Osteocyte (in vitro differentiated cells): Measurements from ENCODE around the gene GLCE. TPM values are rescaled to one million over a fixed set of nuclear protein-coding genes. Genes with fewer than 3 reads are reported as not detected.

Source experiments
- DNase-seq: peaks from one replicate; pipeline ENCODE4 v3.0.0; 2021; ENCODE audit warnings: mixed read lengths; ENCODE audit not compliant: unreplicated experiment; ENCODE audit errors: extremely low spot score
- H3K27ac Mint-ChIP-seq: one replicate; pipeline ENCODE4 v1.8.0; 2021; ENCODE audit warnings: mild to moderate bottlenecking, mixed read lengths; ENCODE audit not compliant: unreplicated experiment
- H3K27me3 Mint-ChIP-seq: one replicate; pipeline ENCODE4 v1.8.0; 2021; ENCODE audit warnings: mixed read lengths; ENCODE audit not compliant: unreplicated experiment
- H3K36me3 Mint-ChIP-seq: one replicate; pipeline ENCODE4 v1.8.0; 2021; ENCODE audit warnings: mixed read lengths; ENCODE audit not compliant: unreplicated experiment
- H3K4me1 Mint-ChIP-seq: one replicate; pipeline ENCODE4 v1.8.0; 2021; ENCODE audit warnings: mixed read lengths; ENCODE audit not compliant: unreplicated experiment
- H3K4me3 Mint-ChIP-seq: one replicate; pipeline ENCODE4 v1.8.0; 2021; ENCODE audit warnings: mild to moderate bottlenecking, moderate library complexity, mixed read lengths; ENCODE audit not compliant: unreplicated experiment
- H3K9me3 Mint-ChIP-seq: one replicate; pipeline ENCODE4 v1.8.0; 2021; ENCODE audit warnings: mixed read lengths; ENCODE audit not compliant: unreplicated experiment
- total RNA-seq: library from RNA; stranded (reverse); gene quantifications from 2 replicates; pipeline ENCODE4 v1.2.1, GENCODE V29; 2021
- TF ChIP-seq, protein P1 (sequence below): fragments of 200-600 bp; sonication (generic); IDR thresholded peaks from 2 replicates; pipeline ENCODE4 v1.5.0; 2021; ENCODE audit warnings: antibody characterized with exemption, mild to moderate bottlenecking, moderate library complexity

Gene GLCE
- total RNA-seq, 1 donor from 2014 or later, result 19.5 TPM

DNA sequence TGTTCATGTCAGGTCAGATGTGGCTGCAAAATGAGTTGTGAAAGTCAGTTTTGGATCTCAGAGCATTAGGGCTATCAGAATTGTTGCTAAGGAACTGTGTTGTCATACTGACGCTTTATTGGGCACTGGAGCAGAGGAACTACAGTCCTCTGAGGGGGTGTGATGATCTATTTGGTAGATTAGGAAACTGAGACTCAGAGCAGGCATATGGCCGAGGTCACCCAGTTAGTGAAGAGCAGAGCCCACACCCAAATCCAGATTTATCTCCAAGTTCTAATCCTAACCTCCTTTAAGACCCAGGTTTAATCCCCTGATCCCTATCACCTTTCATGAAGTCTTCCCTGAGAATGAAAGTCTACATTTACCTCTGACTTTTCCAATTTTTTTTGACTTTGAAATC lies 25.6 kb upstream of the GLCE start:
- no peak for DNase-seq
- Mint-ChIP-seq H3K27me3 (peaks cover 26% of the 10 kb centered on the region), H3K4me1 (peaks cover 23% of the 10 kb centered on the region), H3K4me3 (no peak overlapping the region), H3K9me3 (no peaks in the 10 kb centered on the region), H3K36me3 (no peaks in the 10 kb centered on the region), H3K27ac (no peak overlapping the region)
- TF ChIP-seq, protein P1, sequence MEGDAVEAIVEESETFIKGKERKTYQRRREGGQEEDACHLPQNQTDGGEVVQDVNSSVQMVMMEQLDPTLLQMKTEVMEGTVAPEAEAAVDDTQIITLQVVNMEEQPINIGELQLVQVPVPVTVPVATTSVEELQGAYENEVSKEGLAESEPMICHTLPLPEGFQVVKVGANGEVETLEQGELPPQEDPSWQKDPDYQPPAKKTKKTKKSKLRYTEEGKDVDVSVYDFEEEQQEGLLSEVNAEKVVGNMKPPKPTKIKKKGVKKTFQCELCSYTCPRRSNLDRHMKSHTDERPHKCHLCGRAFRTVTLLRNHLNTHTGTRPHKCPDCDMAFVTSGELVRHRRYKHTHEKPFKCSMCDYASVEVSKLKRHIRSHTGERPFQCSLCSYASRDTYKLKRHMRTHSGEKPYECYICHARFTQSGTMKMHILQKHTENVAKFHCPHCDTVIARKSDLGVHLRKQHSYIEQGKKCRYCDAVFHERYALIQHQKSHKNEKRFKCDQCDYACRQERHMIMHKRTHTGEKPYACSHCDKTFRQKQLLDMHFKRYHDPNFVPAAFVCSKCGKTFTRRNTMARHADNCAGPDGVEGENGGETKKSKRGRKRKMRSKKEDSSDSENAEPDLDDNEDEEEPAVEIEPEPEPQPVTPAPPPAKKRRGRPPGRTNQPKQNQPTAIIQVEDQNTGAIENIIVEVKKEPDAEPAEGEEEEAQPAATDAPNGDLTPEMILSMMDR, result no peak

DNA sequence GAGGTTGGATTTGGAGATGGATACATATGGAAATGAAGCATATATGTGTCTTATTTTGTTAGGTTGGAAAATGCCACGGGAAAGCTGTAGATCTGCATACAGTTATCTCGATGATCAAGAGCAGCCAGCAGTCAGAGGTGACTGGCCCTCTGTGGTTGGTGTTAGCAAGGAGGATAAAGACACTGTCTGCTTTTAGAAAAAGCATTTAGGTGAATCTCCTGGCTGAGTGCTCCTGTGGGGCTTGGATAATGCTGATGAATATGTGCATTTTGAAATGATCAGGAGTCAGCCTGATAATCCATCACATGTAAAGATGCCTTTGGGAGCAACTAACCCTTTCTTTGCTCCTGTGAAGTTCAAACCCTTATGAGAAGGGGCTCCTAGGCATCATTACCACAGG lies 24.9 kb upstream of the GLCE start:
- DNase-seq, result no peak
- no peak overlapping the region for H3K4me3 Mint-ChIP-seq
- peaks cover 33% of the 10 kb centered on the region for H3K27me3 Mint-ChIP-seq
- no peak overlapping the region for H3K27ac Mint-ChIP-seq
- H3K36me3 Mint-ChIP-seq, result no peaks in the 10 kb centered on the region
- no peaks in the 10 kb centered on the region for H3K9me3 Mint-ChIP-seq
- TF ChIP-seq, protein P1, result no peak
- H3K4me1 Mint-ChIP-seq, result peaks cover 23% of the 10 kb centered on the region

DNA sequence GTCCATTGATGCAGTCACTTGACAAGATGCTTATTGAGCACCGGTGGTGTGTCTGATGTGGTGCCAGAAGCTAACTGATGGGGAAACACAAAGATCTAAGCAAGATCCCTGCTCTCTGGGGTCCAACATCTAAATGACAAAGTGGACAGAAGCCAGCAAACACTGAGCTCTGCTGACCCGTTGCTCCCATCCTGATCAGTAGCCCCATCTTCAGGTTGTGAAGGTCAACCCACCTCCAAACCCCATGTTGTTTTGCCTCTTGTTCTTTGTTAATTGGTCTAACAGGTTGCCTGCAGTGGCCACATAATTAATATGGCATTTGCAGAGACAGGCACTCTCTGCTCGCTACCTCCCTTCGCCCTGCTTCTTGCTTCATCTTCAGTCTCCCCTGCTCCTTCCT lies 21.5 kb upstream of the GLCE start:
- TF ChIP-seq, protein P1, result no peak
- H3K4me1 Mint-ChIP-seq, result peaks cover 8% of the 10 kb centered on the region
- no peak overlapping the region for H3K4me3 Mint-ChIP-seq
- no peak for DNase-seq
- H3K36me3 Mint-ChIP-seq, result no peaks in the 10 kb centered on the region
- peaks cover 43% of the 10 kb centered on the region for H3K27me3 Mint-ChIP-seq
- H3K27ac Mint-ChIP-seq, result no peak overlapping the region
- peaks cover 6% of the 10 kb centered on the region for H3K9me3 Mint-ChIP-seq

DNA sequence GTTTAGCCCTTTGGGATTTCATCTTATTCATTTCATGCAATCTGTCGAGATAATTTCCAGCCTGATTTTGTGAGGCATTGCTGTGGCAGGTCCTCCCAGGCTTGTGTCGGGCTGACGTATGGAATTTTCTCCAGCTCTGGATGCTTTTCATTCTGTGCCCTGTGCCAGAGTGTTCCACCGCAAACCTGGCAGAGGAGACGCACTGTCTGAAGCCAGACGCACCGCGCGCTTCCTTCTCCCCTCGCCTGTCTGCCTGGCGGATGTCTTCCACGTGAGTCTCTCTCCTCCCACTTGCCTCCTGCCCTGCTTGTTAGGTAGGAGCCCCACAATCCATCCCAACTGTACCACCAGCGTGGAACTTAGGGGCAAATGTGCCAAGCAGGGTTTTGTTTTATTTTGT lies 20.1 kb upstream of the GLCE start:
- Mint-ChIP-seq H3K4me3 (no peak overlapping the region), H3K4me1 (peaks cover 6% of the 10 kb centered on the region), H3K9me3 (peaks cover 6% of the 10 kb centered on the region), H3K36me3 (no peaks in the 10 kb centered on the region), H3K27ac (no peak overlapping the region), H3K27me3 (peaks cover 44% of the 10 kb centered on the region)
- DNase-seq, result no peak
- TF ChIP-seq, protein P1, result no peak

DNA sequence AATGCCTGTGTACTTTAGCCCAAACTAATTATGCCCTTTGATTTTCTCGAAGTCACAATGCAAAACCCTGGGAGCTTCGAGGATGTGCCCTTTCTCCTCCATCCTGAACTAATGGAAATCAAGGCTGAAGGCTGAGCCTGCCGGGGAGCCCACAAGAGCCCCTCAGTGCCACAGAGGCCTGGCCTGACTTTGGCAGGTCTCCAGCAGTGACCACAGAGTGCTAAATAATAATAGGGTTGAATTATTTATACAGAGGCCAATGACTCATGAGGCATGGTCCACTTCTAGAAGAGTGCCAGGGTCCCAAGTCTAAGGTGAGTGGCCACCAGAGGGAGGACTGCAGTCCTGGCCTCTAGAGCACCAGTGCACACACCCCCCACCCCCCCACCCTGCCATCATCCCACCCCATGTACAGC lies 19.1 kb upstream of the GLCE start:
- Mint-ChIP-seq H3K4me1 (peaks cover 6% of the 10 kb centered on the region), H3K9me3 (peaks cover 6% of the 10 kb centered on the region), H3K27me3 (peaks cover 52% of the 10 kb centered on the region), H3K4me3 (no peak overlapping the region), H3K27ac (no peak overlapping the region), H3K36me3 (no peaks in the 10 kb centered on the region)
- DNase-seq, result no peak
- TF ChIP-seq, protein P1, result peak; percentile 29
